Ishikawa (cell line): Measurements from ENCODE around the gene OBSCN.

Source experiments
- CEBPB ChIP-seq: IDR thresholded peaks from 2 replicates; pipeline ENCODE4 v1.6.1; 2012
- CREB1 ChIP-seq: IDR thresholded peaks from 2 replicates; pipeline ENCODE4 v1.6.1; 2012; ENCODE audit warnings: low read depth
- EGR1 ChIP-seq: IDR thresholded peaks from 2 replicates; pipeline ENCODE4 v1.6.1; 2012
- EP300 ChIP-seq: IDR thresholded peaks from 2 replicates; pipeline ENCODE4 v1.6.1; 2012; ENCODE audit warnings: borderline replicate concordance
- FOXM1 ChIP-seq: IDR thresholded peaks from 2 replicates; pipeline ENCODE4 v1.6.1; 2012; ENCODE audit warnings: low read depth, borderline replicate concordance
- MAX ChIP-seq: IDR thresholded peaks from 2 replicates; pipeline ENCODE4 v1.6.1; 2012
- NFIC ChIP-seq: IDR thresholded peaks from 2 replicates; pipeline ENCODE4 v1.6.1; 2012
- RAD21 ChIP-seq: IDR thresholded peaks from 2 replicates; pipeline ENCODE4 v1.6.1; 2012; ENCODE audit warnings: low read depth
- REST ChIP-seq: IDR thresholded peaks from 2 replicates; pipeline ENCODE4 v1.6.1; 2012; ENCODE audit warnings: low read depth, mild to moderate bottlenecking
- TAF1 ChIP-seq: IDR thresholded peaks from 2 replicates; pipeline ENCODE4 v1.6.1; 2012; ENCODE audit warnings: low read depth, mild to moderate bottlenecking
- TCF12 ChIP-seq: IDR thresholded peaks from 2 replicates; pipeline ENCODE4 v1.6.1; 2012; ENCODE audit warnings: low read depth
- TEAD4 ChIP-seq: IDR thresholded peaks from 2 replicates; pipeline ENCODE4 v1.6.1; 2012
- USF1 ChIP-seq: IDR thresholded peaks from 2 replicates; pipeline ENCODE4 v1.6.1; 2012
- YY1 ChIP-seq: IDR thresholded peaks from 2 replicates; pipeline ENCODE4 v1.6.1; 2012; ENCODE audit warnings: low read depth
- ZBTB7A ChIP-seq: IDR thresholded peaks from 2 replicates; pipeline ENCODE4 v1.6.1; 2012; ENCODE audit warnings: low read depth

The OBSCN gene

GRCh38 chr1:228308085-228308601, 100.3 kb downstream of the OBSCN start:
- TF ChIP-seq TCF12 (no peak), REST (no peak), RAD21 (no peak), EP300 (no peak), TAF1 (no peak), FOXM1 (no peak), USF1 (no peak), EGR1 (no peak), YY1 (no peak), CEBPB (no peak)

- TF ChIP-seq EGR1 (no peak), TCF12 (no peak), REST (no peak), EP300 (no peak), CREB1 (no peak), RAD21 (no peak), TAF1 (no peak), MAX (no peak), CEBPB (no peak), NFIC (no peak), USF1 (no peak), ZBTB7A (no peak), YY1 (no peak), FOXM1 (no peak), TEAD4 (no peak)
Observed at GRCh38 chr1:228308628-228309325, 100.9 kb downstream of the OBSCN start.

GRCh38 chr1:228309326-228310067, 101.7 kb downstream of the OBSCN start:
- no peak for TF ChIP-seq MAX
- no peak for TF ChIP-seq TEAD4
- no peak for TF ChIP-seq EP300
- no peak for TF ChIP-seq NFIC
- no peak for TF ChIP-seq CREB1
- TF ChIP-seq EGR1 = no peak
- TF ChIP-seq FOXM1 = no peak
- TF ChIP-seq RAD21 = no peak
- TF ChIP-seq USF1 = no peak
- TF ChIP-seq YY1 = no peak
- no peak for TF ChIP-seq CEBPB
- no peak for TF ChIP-seq TCF12
- no peak for TF ChIP-seq TAF1
- TF ChIP-seq REST = no peak
- TF ChIP-seq ZBTB7A = no peak
